Spleen (tissue), 7 donors: ENCODE results near the gene OGT.

Experiments
- POLR2A ChIP-seq, 3 donors: fragments of 450-650 bp; IDR thresholded peaks; one replicate each; pipeline ENCODE4 v1.5.1; 2017; ENCODE audit warnings: antibody characterized with exemption in 3 of 3, mild to moderate bottlenecking in 1 of 3
- POLR2AphosphoS5 ChIP-seq, 3 donors: sonication (generic); formaldehyde crosslinking; IDR thresholded peaks; one replicate each; pipeline ENCODE4 v1.5.1; 2017; ENCODE audit warnings: antibody characterized with exemption in 3 of 3
- TF ChIP-seq, protein P1 (sequence below), 11 experiments: fragments of 200-600 bp in 7 of 11; fragments of 450-650 bp in 4 of 11; sonication (generic) in 4 of 11; IDR thresholded peaks in 8 of 11; conservative IDR thresholded peaks in 3 of 11; 1 replicate in 7 of 11; 2 replicates in 4 of 11; pipeline versions ENCODE4 v1.4.0 to v1.8.0; 2016 to 2021; ENCODE audit warnings: antibody characterized with exemption in 11 of 11, inconsistent platforms in 4 of 11, mild to moderate bottlenecking in 1 of 11
- donor health status: DM: no; HTN: no; CAD: no; lungs with moderate emphysema.
- donor health status: DM: no; HTN: no; CAD: no.
- donor health status: DM: no; HTN: no; CAD: no.

- TF ChIP-seq POLR2A (IDR thresholded peaks at IDR 0.05), result no peak
- no peak for TF ChIP-seq POLR2AphosphoS5 (IDR thresholded peaks at IDR 0.05)
- TF ChIP-seq, protein P1, sequence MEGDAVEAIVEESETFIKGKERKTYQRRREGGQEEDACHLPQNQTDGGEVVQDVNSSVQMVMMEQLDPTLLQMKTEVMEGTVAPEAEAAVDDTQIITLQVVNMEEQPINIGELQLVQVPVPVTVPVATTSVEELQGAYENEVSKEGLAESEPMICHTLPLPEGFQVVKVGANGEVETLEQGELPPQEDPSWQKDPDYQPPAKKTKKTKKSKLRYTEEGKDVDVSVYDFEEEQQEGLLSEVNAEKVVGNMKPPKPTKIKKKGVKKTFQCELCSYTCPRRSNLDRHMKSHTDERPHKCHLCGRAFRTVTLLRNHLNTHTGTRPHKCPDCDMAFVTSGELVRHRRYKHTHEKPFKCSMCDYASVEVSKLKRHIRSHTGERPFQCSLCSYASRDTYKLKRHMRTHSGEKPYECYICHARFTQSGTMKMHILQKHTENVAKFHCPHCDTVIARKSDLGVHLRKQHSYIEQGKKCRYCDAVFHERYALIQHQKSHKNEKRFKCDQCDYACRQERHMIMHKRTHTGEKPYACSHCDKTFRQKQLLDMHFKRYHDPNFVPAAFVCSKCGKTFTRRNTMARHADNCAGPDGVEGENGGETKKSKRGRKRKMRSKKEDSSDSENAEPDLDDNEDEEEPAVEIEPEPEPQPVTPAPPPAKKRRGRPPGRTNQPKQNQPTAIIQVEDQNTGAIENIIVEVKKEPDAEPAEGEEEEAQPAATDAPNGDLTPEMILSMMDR (IDR thresholded peaks at IDR 0.05 in 8 of 11, conservative IDR thresholded peaks at IDR 0.05 in 3 of 11), result no peak
Measured at GRCh38 chrX:71496476-71496875, 36.4 kb upstream of the OGT start.
